ENCODE measurements around the gene PDCD2L. TPM values are rescaled to one million over a fixed set of nuclear protein-coding genes. Genes with fewer than 3 reads are reported as not detected.
"Not testable (repeated sequence)": the region's sequence is repeated elsewhere in the genome, so short reads cannot be mapped to it uniquely, and the experiment has no call there.

PDCD2L gene
- total and polyA plus RNA-seq, 9 donors: 6.6 to 15.1 (median 8.9) TPM

- no peaks in the 10 kb centered on the region for H3K9me3 ChIP-seq
- no peak overlapping the region for H3K4me3 ChIP-seq
- H3K36me3 ChIP-seq: no peaks in the 10 kb centered on the region
- H3K27ac ChIP-seq: no peak overlapping the region
- no peaks in the 10 kb centered on the region for H3K27me3 ChIP-seq
- intact Hi-C loops (cut with DNase I): no loop called here
- no peak for DNase-seq
- H3K4me1 ChIP-seq (ENCODE audit: insufficient read depth): no peaks in the 10 kb centered on the region
- TF ChIP-seq CTCF (IDR thresholded peaks at IDR 0.05) (no peak), POLR2A (IDR thresholded peaks at IDR 0.05) (no peak), EP300 (IDR thresholded peaks at IDR 0.05) (no peak)
- 62 to 80% (median 68%) methylated on average over 14 of the region's 14 CpGs for WGBS, 3 donors
These were observed 10.6 kb upstream of the PDCD2L start for GRCh38 chr19:34393629-34394028.

GRCh38 chr19:34397853-34398252 is 6.3 kb upstream of the PDCD2L start:
- intact Hi-C loops (cut with DNase I): no loop called here
- Histone ChIP-seq H3K27ac (no peak overlapping the region), H3K36me3 (no peaks in the 10 kb centered on the region), H3K4me3 (no peak overlapping the region), H3K4me1 (ENCODE audit: insufficient read depth) (no peaks in the 10 kb centered on the region), H3K9me3 (no peaks in the 10 kb centered on the region), H3K27me3 (no peaks in the 10 kb centered on the region)
- WGBS, 3 donors: 85 to 95% (median 90%) methylated on average over 1 of the region's 1 CpG
- DNase-seq: no peak
- TF ChIP-seq CTCF (IDR thresholded peaks at IDR 0.05) (no peak), POLR2A (IDR thresholded peaks at IDR 0.05) (no peak), EP300 (IDR thresholded peaks at IDR 0.05) (no peak)

GRCh38 chr19:34399886-34400285 is 4.3 kb upstream of the PDCD2L start:
- H3K4me1 ChIP-seq (ENCODE audit: insufficient read depth): no peaks in the 10 kb centered on the region
- 66 to 75% (median 69%) methylated on average over 9 of the region's 9 CpGs for WGBS, 3 donors
- no peak overlapping the region for H3K27ac ChIP-seq
- H3K36me3 ChIP-seq: no peaks in the 10 kb centered on the region
- intact Hi-C loops (cut with DNase I): no loop called here
- H3K27me3 ChIP-seq: no peaks in the 10 kb centered on the region
- no peak for DNase-seq
- H3K9me3 ChIP-seq: no peaks in the 10 kb centered on the region
- no peak overlapping the region for H3K4me3 ChIP-seq
- no peak for TF ChIP-seq POLR2A (IDR thresholded peaks at IDR 0.05)
- no peak for TF ChIP-seq CTCF (IDR thresholded peaks at IDR 0.05)
- no peak for TF ChIP-seq EP300 (IDR thresholded peaks at IDR 0.05)

GRCh38 chr19:34400844-34401243 is 3.4 kb upstream of the PDCD2L start:
- H3K9me3 ChIP-seq; H3K4me3 ChIP-seq; H3K36me3 ChIP-seq; H3K27ac ChIP-seq; H3K27me3 ChIP-seq; DNase-seq; H3K4me1 ChIP-seq (ENCODE audit: insufficient read depth); intact Hi-C loops (cut with DNase I): not testable (repeated sequence)
- WGBS, 3 donors: 94 to 95% (median 94%) methylated on average over 8 of the region's 8 CpGs

GRCh38 chr19:34402074-34402600 is 2.1 kb upstream of the PDCD2L start:
- WGBS, 3 donors: 88 to 93% (median 92%) methylated on average over 8 of the region's 8 CpGs
- no peak overlapping the region for H3K4me3 ChIP-seq
- intact Hi-C loops (cut with DNase I): no loop called here

More at GRCh38 chr19:34402074-34402600, 2.1 kb upstream of the PDCD2L start:
- TF ChIP-seq EP300 (IDR thresholded peaks at IDR 0.05) (no peak), POLR2A (IDR thresholded peaks at IDR 0.05) (no peak), CTCF (IDR thresholded peaks at IDR 0.05) (no peak)
- H3K27me3 ChIP-seq: no peaks in the 10 kb centered on the region
- no peak overlapping the region for H3K27ac ChIP-seq
- H3K36me3 ChIP-seq: no peaks in the 10 kb centered on the region
- DNase-seq: no peak
- H3K4me1 ChIP-seq (ENCODE audit: insufficient read depth): no peaks in the 10 kb centered on the region
- H3K9me3 ChIP-seq: no peaks in the 10 kb centered on the region
